ENCODE results near the gene CNOT6.

- no peak for TF ChIP-seq TAF1 (IDR thresholded peaks at IDR 0.05; ENCODE audit: low read depth, low read length)
- no peak for TF ChIP-seq POLR2A (IDR thresholded peaks at IDR 0.05; ENCODE audit: low read depth, low read length)
Observed at GRCh38 chr5:180595046-180595379, 100.8 kb downstream of the CNOT6 start.

All from GM12891 (cell line).